CD8-positive, alpha-beta memory T cell (primary cell): Measurements from ENCODE around the gene DAP. TPM values are rescaled to one million over a fixed set of nuclear protein-coding genes. Genes with fewer than 3 reads are reported as not detected.

Experiments used
- CTCF ChIA-PET: fragments of 350-600 bp; sonication (Branson Sonifier 250); formaldehyde crosslinking; loops from one replicate; lab custom pipeline; 2021; ENCODE audit warnings: antibody characterized with exemption; lab: Charles Lee
- POLR2A ChIA-PET: fragments of 350-600 bp; sonication (Branson Sonifier 250); formaldehyde crosslinking; loops from one replicate; lab custom pipeline; 2021; ENCODE audit warnings: antibody characterized with exemption; lab: Charles Lee
- DNase-seq, 5 donors: peaks; one replicate each; pipeline versions ENCODE4 v3.0.0 to v3.0.0-alpha.2; 2020 to 2022; ENCODE audit warnings: mixed read lengths in 1 of 5
- H3K27ac ChIP-seq: one replicate; pipeline ENCODE4 v1.7.0; 2013; ENCODE audit warnings: low read depth, mild to moderate bottlenecking, low read length, moderate library complexity
- H3K27me3 ChIP-seq: 2 replicates; pipeline ENCODE4 v1.7.0; 2013; ENCODE audit warnings: low read length, mild to moderate bottlenecking; ENCODE audit not compliant: insufficient read depth, poor library complexity, severe bottlenecking
- H3K36me3 ChIP-seq: 2 replicates; pipeline ENCODE4 v1.7.0; 2013; ENCODE audit warnings: mild to moderate bottlenecking, low read length, moderate library complexity; ENCODE audit not compliant: insufficient read depth
- H3K4me1 ChIP-seq: 2 replicates; pipeline ENCODE4 v1.7.0; 2013; ENCODE audit warnings: mild to moderate bottlenecking, low read length, moderate library complexity; ENCODE audit not compliant: insufficient read depth
- H3K4me3 ChIP-seq: 2 replicates; pipeline ENCODE4 v1.7.0; 2013; ENCODE audit warnings: mild to moderate bottlenecking, low read length
- H3K9me3 ChIP-seq: 2 replicates; pipeline ENCODE4 v1.7.0; 2013; ENCODE audit warnings: mild to moderate bottlenecking, low read length
- H3K27ac Mint-ChIP-seq, 8 donors: one replicate each; pipeline ENCODE4 v1.8.0; 2020 to 2021; ENCODE audit warnings: mixed read lengths in 8 of 8, mild to moderate bottlenecking in 6 of 8, inconsistent platforms in 3 of 8, moderate library complexity in 3 of 8
- H3K27me3 Mint-ChIP-seq, 2 donors: one replicate each; pipeline ENCODE4 v1.8.0; 2020 to 2021; ENCODE audit warnings: mixed read lengths in 2 of 2, mild to moderate bottlenecking in 1 of 2, moderate library complexity in 1 of 2
- H3K36me3 Mint-ChIP-seq, 3 donors: one replicate each; pipeline ENCODE4 v1.8.0; 2020 to 2021; ENCODE audit warnings: mixed read lengths in 3 of 3, inconsistent platforms in 1 of 3, mild to moderate bottlenecking in 1 of 3
- H3K4me1 Mint-ChIP-seq, 3 donors: one replicate each; pipeline ENCODE4 v1.8.0; 2020 to 2021; ENCODE audit warnings: mixed read lengths in 3 of 3, inconsistent platforms in 1 of 3, mild to moderate bottlenecking in 1 of 3
- H3K4me3 Mint-ChIP-seq, 7 donors: one replicate each; pipeline ENCODE4 v1.8.0; 2020 to 2021; ENCODE audit warnings: mixed read lengths in 7 of 7, mild to moderate bottlenecking in 6 of 7, moderate library complexity in 4 of 7, inconsistent platforms in 2 of 7
- H3K9me3 Mint-ChIP-seq, 5 donors: one replicate each; pipeline ENCODE4 v1.8.0; 2020 to 2022; ENCODE audit warnings: mixed read lengths in 5 of 5, mild to moderate bottlenecking in 3 of 5, moderate library complexity in 2 of 5, inconsistent platforms in 1 of 5
- polyA plus RNA-seq: library from polyadenylated mRNA; unstranded; fragments of 300-500 nt; fragmentation: Illumina TruSeq; gene quantifications from one replicate; pipeline ENCODE4 v1.2.3, GENCODE V29; 2021
- total RNA-seq, 2 experiments: library from RNA; stranded (reverse); gene quantifications; one replicate each; pipeline ENCODE4 v1.2.3, GENCODE V29; 2021

The DAP gene
- total and polyA plus RNA-seq, 3 experiments from 2014 or later, result 60.0 to 73.7 (median 61.5) TPM

GRCh38 chr5:10699281-10699874, 61.7 kb downstream of the DAP start:
- H3K9me3 Mint-ChIP-seq, result no peaks in the 10 kb centered on the region
- H3K9me3 ChIP-seq, result no peaks in the 10 kb centered on the region
- H3K27ac Mint-ChIP-seq, result peak overlapping the region in 2 of 8 donors; percentile 1 to 70
- no peak for DNase-seq
- H3K27me3 Mint-ChIP-seq, result no peaks in the 10 kb centered on the region
- H3K4me3 Mint-ChIP-seq, result no peak overlapping the region
- no peaks in the 10 kb centered on the region for H3K27me3 ChIP-seq
- no peaks in the 10 kb centered on the region for H3K36me3 ChIP-seq
- ChIA-PET POLR2A (no interaction called here), CTCF (no interaction called here)
- H3K36me3 Mint-ChIP-seq, result peaks cover 0 to 28% (median 0%) of the 10 kb centered on the region in 3 donors
- no peak overlapping the region for H3K4me3 ChIP-seq
- peaks cover 21 to 41% (median 36%) of the 10 kb centered on the region in 3 donors for H3K4me1 Mint-ChIP-seq
- peaks cover 15% of the 10 kb centered on the region for H3K4me1 ChIP-seq
- no peak overlapping the region for H3K27ac ChIP-seq

GRCh38 chr5:10695759-10696543, 65.1 kb downstream of the DAP start:
- ChIA-PET CTCF (interaction anchor here (1.4 kb wide), 1 partner anchor 10 kb away, joined by 3 read pairs; no protein-coding TSS in a partner anchor), POLR2A (no interaction called here)
- no peaks in the 10 kb centered on the region for H3K36me3 ChIP-seq
- Mint-ChIP-seq H3K36me3 (peaks cover 0 to 29% (median 0%) of the 10 kb centered on the region in 3 donors), H3K4me3 (no peak overlapping the region), H3K27me3 (no peaks in the 10 kb centered on the region), H3K4me1 (peaks cover 17 to 33% (median 24%) of the 10 kb centered on the region in 3 donors), H3K9me3 (no peaks in the 10 kb centered on the region), H3K27ac (peak overlapping the region in 4 of 8 donors; percentile 20 to 64 (median 49))
- H3K27ac ChIP-seq, result no peak overlapping the region
- H3K4me1 ChIP-seq, result peaks cover 13% of the 10 kb centered on the region
- H3K4me3 ChIP-seq, result no peak overlapping the region
- DNase-seq, result no peak
- no peaks in the 10 kb centered on the region for H3K9me3 ChIP-seq
- H3K27me3 ChIP-seq, result no peaks in the 10 kb centered on the region

DNA sequence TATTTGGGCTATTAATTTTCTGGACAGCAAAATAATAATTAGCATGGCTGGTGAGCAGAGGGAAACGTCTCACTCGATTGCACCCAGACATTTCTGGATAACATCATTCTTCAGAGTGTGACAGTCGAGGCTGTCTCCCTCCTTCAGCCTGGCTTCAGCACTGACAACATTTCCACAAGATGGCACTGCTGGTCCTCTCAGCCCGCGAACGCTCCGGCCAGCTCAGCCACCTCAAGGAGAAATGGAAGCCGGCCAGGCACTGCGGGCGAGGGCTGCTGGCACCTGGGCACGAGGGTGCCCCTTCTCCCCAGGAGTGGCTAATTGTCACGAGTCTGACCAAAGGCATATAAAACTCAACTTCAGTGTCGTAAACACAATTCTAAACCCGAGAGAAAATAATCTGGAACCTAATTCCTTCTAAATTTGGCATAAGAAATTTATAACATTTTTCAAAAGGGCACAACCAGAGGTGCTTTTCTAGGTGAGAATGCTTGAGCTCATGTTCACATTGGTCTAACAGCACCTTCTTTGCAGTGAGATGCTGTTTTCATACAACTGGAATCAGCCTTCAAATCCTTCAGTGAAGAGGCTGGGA, 65.9 kb downstream of the DAP start:
- H3K9me3 Mint-ChIP-seq, result no peaks in the 10 kb centered on the region
- no peaks in the 10 kb centered on the region for H3K27me3 Mint-ChIP-seq
- DNase-seq, result no peak
- Histone ChIP-seq H3K4me3 (no peak overlapping the region), H3K9me3 (no peaks in the 10 kb centered on the region), H3K36me3 (no peaks in the 10 kb centered on the region), H3K27me3 (no peaks in the 10 kb centered on the region), H3K4me1 (peaks cover 13% of the 10 kb centered on the region), H3K27ac (no peak overlapping the region)
- H3K27ac Mint-ChIP-seq, result peak overlapping the region in 2 of 8 donors; percentile 6 to 17
- no peak overlapping the region for H3K4me3 Mint-ChIP-seq
- H3K36me3 Mint-ChIP-seq, result peaks cover 3 to 31% (median 4%) of the 10 kb centered on the region in 3 donors
- peaks cover 17 to 29% (median 23%) of the 10 kb centered on the region in 3 donors for H3K4me1 Mint-ChIP-seq
- CTCF ChIA-PET, result no interaction called here
- POLR2A ChIA-PET, result no interaction called here

- Histone ChIP-seq H3K36me3 (no peaks in the 10 kb centered on the region), H3K4me1 (peaks cover 13% of the 10 kb centered on the region), H3K27ac (no peak overlapping the region), H3K27me3 (no peaks in the 10 kb centered on the region), H3K9me3 (no peaks in the 10 kb centered on the region), H3K4me3 (no peak overlapping the region)
- peak overlapping the region in 2 of 8 donors; percentile 12 to 78 for H3K27ac Mint-ChIP-seq
- ChIA-PET POLR2A (no interaction called here), CTCF (no interaction called here)
- H3K27me3 Mint-ChIP-seq, result no peaks in the 10 kb centered on the region
- peaks cover 11 to 21% (median 12%) of the 10 kb centered on the region in 3 donors for H3K4me1 Mint-ChIP-seq
- no peaks in the 10 kb centered on the region for H3K9me3 Mint-ChIP-seq
- H3K4me3 Mint-ChIP-seq, result no peak overlapping the region
- DNase-seq, result no peak
- H3K36me3 Mint-ChIP-seq, result peaks cover 4 to 31% (median 8%) of the 10 kb centered on the region in 3 donors
Measured at GRCh38 chr5:10691826-10692785, 68.9 kb downstream of the DAP start.

DNA sequence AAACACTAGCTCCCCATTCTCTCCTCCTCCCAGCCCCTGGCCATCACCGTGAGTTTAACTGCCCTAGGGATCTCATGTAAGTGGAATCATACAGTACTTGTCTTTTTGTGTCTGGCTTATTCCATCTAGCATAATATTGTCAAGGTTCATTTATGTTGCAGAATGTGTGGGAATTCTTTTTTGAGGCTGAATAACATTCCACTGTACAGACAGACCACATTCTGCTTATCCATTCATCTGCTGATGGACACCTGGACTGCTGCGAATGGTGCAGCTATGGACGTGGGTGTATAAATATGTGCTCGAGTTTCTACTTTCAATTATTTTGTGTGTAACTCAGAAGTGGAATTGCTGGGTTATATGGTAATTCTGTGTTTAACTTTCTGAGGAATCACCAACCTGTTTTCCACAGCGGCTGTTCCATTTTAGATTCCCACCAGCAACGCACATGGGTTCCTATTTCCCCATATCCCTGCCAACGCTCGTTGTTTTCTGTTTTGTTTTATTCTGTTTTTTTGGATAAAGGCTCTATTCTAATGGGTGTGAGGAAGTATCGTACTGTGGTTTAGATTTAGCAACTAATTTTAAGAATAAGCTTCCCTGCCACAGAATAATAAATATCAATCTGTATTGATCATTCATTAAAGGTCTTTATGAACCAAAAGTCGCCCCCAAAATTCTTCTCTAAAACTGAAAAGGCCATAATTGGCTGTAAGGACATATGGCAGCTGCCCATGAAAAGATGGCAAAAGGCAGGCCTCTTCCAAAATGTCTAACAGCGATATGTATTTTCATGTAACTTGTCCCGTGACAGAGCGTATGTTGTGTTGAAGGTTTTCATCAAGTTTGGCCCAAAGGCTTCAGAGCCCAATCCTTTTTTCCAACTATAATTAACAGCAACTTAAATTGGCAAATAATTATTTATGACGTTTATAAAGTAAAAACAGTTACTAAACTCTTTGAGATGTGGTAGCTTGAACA, 70.3 kb downstream of the DAP start:
- H3K36me3 Mint-ChIP-seq, result peaks cover 8 to 32% (median 10%) of the 10 kb centered on the region in 3 donors
- no peaks in the 10 kb centered on the region for H3K27me3 ChIP-seq
- H3K9me3 Mint-ChIP-seq, result no peaks in the 10 kb centered on the region
- H3K27ac ChIP-seq, result no peak overlapping the region
- H3K4me3 ChIP-seq, result no peak overlapping the region
- ChIA-PET CTCF (interaction anchor here (1.3 kb wide), 1 partner anchor 63 kb away, joined by 3 read pairs; no protein-coding TSS in a partner anchor), POLR2A (no interaction called here)
- DNase-seq, result no peak
- peaks cover 2 to 10% (median 4%) of the 10 kb centered on the region in 3 donors for H3K4me1 Mint-ChIP-seq
- H3K36me3 ChIP-seq, result no peaks in the 10 kb centered on the region
- no peak overlapping the region for H3K27ac Mint-ChIP-seq
- no peak overlapping the region for H3K4me3 Mint-ChIP-seq
- H3K4me1 ChIP-seq, result peaks cover under 1% of the 10 kb centered on the region
- no peaks in the 10 kb centered on the region for H3K9me3 ChIP-seq
- H3K27me3 Mint-ChIP-seq, result no peaks in the 10 kb centered on the region

- H3K36me3 Mint-ChIP-seq, result peaks cover 8 to 38% (median 10%) of the 10 kb centered on the region in 3 donors
- H3K27me3 Mint-ChIP-seq, result no peaks in the 10 kb centered on the region
- H3K9me3 Mint-ChIP-seq, result no peaks in the 10 kb centered on the region
- Histone ChIP-seq H3K36me3 (no peaks in the 10 kb centered on the region), H3K4me3 (no peak overlapping the region), H3K9me3 (no peaks in the 10 kb centered on the region), H3K27ac (no peak overlapping the region), H3K4me1 (no peaks in the 10 kb centered on the region), H3K27me3 (no peaks in the 10 kb centered on the region)
- CTCF ChIA-PET, result interaction anchor here (1.3 kb wide), 1 partner anchor 62 kb away, joined by 3 read pairs; no protein-coding TSS in a partner anchor
- no peak overlapping the region for H3K4me3 Mint-ChIP-seq
- no peak overlapping the region for H3K27ac Mint-ChIP-seq
- no peak for DNase-seq
- peaks cover 0 to 12% (median 4%) of the 10 kb centered on the region in 3 donors for H3K4me1 Mint-ChIP-seq
- POLR2A ChIA-PET, result no interaction called here
Measured at GRCh38 chr5:10689391-10690081, 71.5 kb downstream of the DAP start.
